Stimulated activated CD8-positive, alpha-beta memory T cell treated with anti-CD3 and anti-CD28 coated beads, Interleukin-12 subunit alpha, Interleukin-12 subunit beta, amount 100 ng/mL, for 24 hours (primary cell): ENCODE measurements around the gene CYP46A1.
"Not testable (repeated sequence)": the region's sequence is repeated elsewhere in the genome, so short reads cannot be mapped to it uniquely, and the experiment has no call there.

Experiments
- DNase-seq: peaks from one replicate; pipeline ENCODE4 v3.0.0-alpha.2; 2020; ENCODE audit errors: extremely low read depth

CYP46A1 gene

GRCh38 chr14:99657645-99658155 is 26.4 kb upstream of the CYP46A1 start:
- no peak for DNase-seq

GRCh38 chr14:99658218-99658845 is 25.8 kb upstream of the CYP46A1 start:
- no peak for DNase-seq

DNA sequence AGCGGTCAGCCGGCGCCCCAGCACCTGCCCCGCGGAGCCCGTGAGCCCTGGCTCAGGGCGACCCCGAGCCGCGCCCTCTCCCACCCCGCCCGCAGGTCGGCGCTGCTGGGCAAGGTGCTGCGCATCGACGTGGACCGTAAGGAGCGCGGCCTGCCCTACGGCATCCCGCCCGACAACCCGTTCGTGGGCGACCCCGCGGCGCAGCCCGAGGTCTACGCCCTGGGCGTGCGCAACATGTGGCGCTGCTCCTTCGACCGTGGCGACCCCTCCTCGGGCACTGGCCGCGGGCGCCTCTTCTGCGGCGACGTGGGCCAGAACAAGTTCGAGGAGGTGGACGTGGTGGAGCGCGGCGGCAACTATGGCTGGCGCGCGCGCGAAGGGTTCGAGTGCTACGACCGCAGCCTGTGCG is 24.8 kb upstream of the CYP46A1 start:
- DNase-seq, result no peak

DNA sequence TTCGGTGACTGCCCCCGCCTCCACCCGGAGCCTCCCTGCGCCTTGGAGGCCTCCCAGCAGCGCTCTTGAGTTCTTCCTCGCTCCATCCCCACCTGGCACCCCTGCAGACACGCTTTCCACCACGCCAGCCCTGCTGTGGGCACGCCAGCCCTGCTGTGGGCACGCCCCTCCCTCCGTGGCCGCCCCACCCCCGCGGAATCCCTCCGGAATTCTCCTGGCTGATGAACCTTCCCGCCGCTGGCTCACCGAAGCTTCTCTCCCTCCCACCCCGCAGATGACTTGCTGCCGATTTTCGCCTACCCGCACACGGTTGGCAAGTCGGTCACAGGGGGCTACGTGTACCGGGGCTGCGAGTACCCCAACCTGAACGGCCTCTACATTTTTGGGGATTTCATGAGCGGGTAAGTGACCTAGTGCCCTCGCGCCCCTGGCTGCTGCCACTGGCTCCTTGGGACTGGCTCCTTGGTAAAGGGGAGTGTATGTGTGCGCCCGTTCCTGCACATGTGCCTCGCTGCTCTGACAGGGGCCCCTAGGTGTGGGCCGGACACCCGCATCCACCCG is 24.0 kb upstream of the CYP46A1 start:
- DNase-seq, result no peak

- DNase-seq, result no peak
These were observed 23.3 kb upstream of the CYP46A1 start for GRCh38 chr14:99660794-99661193.

- not testable (repeated sequence) for DNase-seq
These were observed 22.9 kb upstream of the CYP46A1 start for GRCh38 chr14:99661206-99661605.

- DNase-seq, result no peak
These were observed 21.3 kb upstream of the CYP46A1 start for GRCh38 chr14:99662846-99663245.

DNA sequence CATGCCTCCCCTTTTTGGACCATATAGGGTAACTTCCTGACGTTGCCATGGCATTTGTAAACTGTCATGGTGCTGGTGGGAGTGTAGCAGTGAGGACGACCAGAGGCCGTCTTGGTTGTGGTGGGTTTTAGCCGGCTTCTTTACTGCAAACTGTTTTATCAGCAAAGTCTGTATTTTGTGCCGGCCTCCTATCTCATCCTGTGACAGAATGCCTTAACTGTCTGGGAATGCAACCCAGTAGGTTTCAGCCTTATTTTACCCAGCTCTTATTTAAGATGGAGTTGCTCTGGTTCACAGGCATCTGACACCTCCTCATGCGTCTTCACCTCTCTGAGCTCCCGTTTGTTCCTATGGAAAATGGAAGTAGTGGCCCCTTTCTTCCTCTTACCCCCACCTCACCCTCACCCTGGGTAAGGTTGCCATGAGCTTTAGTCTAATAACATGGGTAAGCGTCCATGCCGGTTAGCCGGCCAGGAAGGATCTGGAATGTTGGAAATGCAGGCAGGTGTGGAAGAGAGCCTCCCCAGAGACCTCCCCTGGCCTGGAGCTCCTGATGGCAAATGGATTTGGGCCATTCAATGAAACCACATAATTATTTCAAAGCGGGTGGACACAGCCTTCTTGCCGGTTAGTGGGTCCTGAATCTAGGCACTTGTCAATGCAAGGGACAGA is 20.6 kb upstream of the CYP46A1 start:
- DNase-seq, result no peak

GRCh38 chr14:99664058-99664936 is 19.8 kb upstream of the CYP46A1 start:
- no peak for DNase-seq

GRCh38 chr14:99664937-99665273 is 19.2 kb upstream of the CYP46A1 start:
- DNase-seq, result no peak

GRCh38 chr14:99666533-99666932 is 17.6 kb upstream of the CYP46A1 start:
- DNase-seq, result no peak

- DNase-seq, result no peak
These were observed 17.1 kb upstream of the CYP46A1 start for GRCh38 chr14:99667045-99667444.

GRCh38 chr14:99667821-99668220 is 16.3 kb upstream of the CYP46A1 start:
- no peak for DNase-seq

DNA sequence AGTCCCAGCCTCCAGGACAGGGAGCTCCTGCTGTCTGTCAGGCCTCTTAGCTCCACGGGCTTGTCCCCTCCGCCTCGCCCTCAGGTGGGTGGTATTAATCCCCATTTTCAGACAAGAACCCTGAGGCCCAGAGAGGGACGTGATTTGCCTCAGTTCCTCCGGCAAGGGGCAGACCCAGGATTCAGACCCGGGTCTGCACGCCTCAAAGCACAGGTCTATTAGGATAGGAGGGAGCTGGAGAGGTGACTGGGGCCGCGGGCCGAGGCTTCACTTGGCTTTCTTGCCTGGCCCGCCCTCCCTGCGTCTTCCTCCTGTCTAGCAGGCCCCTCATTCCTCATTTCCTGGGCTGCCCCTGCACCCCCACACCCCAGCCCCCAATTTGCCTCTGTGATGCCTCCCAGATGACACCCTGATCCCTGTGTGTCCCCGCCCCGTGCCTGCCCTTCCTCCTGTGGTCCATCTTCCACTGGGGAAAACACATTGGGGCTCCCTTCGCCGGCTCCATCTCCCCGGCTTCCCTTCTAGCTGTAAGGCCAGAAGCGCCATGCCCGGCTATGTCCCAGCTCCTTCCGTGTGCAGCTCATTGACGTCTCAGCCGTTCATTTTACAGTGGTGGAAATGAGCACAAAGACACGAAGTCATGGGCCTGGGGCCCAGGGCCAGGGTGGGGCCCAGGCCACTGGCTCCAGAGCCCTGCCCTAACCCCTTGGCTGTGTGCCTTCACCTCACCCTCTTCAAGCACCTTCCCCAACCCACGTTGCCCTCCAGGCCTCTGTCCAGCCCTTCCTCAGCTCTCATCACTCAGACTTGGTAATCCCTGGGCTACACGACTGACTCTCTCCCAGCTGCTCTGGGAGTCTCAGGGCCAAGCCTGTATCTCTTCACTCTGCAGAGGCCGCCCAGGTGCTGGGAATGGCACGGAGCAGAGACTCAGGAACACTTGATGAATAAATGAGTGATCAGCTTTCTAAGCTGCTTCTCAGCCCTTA is 15.5 kb upstream of the CYP46A1 start:
- DNase-seq, result no peak

GRCh38 chr14:99670361-99671234 is 13.5 kb upstream of the CYP46A1 start:
- no peak for DNase-seq

- DNase-seq, result no peak
These were observed 12.6 kb upstream of the CYP46A1 start for GRCh38 chr14:99671235-99672224.

GRCh38 chr14:99672506-99673304 is 11.4 kb upstream of the CYP46A1 start:
- DNase-seq, result no peak
